Umbilical cord (tissue), 2 donors: ENCODE results near the gene ARHGEF10L. TPM values are rescaled to one million over a fixed set of nuclear protein-coding genes. Genes with fewer than 3 reads are reported as not detected.

Experiments used
- DNase-seq: peaks from one replicate; pipeline ENCODE4 v3.0.0-alpha.2; 2015; ENCODE audit warnings: low spot score
- total RNA-seq: library from RNA; depleted of rRNA; stranded (reverse); fragments of >200 nt; gene quantifications from one replicate; pipeline ENCODE4 v1.2.3, GENCODE V29; 2014; ENCODE audit warnings: low replicate concordance; ENCODE audit not compliant: insufficient read depth

The ARHGEF10L gene
- total RNA-seq, 1 donor from 2014 or later: 42.4 TPM

DNA sequence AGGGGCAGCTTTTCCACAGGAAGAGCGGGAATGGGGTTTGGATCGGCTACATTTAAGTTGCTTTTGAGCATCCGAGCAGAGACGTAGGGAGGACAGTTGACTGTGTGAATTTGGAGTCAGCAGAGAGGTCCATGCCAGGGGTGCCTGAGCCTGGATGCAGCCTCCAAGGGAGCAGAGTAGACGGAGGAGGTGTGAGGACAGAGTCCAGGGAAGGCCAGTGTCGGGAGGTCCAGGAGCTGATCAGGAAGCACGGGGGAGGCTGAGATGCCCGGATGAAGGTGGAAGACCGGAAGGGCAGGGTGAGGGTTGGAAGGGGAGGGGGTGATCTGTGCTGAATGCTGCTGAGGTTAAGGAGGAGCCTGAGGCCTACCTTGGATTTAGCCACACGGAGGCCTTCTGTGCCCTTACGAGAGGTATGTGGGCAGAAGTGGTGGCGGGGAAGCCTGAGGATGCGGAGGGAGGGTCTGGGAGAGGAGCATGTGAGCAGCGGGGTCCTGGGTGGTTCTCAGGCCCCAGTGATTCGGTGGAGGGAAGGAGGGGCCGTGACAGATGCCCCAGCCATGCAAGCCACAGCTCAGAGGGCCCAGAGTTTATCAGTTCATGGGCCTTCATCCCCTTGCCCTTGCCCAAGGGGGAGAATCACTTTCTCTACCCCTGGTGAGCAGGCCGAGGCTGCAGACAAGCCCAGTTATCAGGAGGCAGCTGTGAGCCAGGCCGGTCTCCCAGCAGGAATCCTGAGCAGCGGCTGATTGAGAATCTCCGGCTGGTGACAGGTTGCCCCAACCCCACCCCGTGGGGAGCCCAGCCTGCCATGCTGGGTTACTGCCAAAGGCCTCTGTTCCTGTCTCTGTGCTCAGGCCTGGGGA lies 161.7 kb downstream of the ARHGEF10L start:
- DNase-seq: no peak

DNA sequence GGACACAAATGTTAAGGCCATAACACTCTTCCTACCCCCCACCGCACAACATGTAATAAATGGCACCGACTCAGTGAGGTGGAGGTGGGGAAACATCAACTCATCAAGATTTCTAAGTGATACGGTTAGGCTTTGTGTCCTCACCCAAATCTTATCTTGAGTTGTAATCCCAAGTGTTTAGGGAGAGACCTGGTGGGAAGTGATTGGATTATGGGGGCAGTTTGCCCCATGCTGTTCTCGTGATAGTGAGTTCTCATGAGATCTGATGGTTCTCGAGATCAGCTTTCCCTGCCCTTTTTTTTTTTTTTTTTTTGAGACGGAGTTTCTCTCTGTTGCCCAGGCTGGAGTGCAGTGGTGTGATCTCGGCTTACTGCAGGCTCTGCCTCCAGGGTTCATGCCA lies 164.7 kb downstream of the ARHGEF10L start:
- no peak for DNase-seq

DNA sequence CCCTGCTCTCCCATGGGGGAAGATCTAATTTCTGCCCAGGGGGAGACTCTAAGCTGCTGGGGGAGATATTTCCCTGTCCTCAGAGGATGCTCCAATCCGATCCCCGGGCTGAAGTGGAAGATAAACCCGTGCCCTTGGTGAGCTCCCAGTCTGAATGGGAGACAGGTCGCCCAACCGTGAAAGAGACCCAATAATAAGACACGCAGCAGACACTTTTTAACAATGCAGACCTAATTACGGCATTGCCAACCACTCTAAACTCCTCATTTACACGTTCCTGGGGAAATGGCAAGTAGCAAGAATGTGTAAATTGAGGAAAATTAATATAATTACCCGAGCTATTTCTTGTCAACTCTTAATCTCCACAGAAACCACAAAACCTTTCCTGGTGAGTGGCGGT lies 166.9 kb downstream of the ARHGEF10L start:
- no peak for DNase-seq

DNA sequence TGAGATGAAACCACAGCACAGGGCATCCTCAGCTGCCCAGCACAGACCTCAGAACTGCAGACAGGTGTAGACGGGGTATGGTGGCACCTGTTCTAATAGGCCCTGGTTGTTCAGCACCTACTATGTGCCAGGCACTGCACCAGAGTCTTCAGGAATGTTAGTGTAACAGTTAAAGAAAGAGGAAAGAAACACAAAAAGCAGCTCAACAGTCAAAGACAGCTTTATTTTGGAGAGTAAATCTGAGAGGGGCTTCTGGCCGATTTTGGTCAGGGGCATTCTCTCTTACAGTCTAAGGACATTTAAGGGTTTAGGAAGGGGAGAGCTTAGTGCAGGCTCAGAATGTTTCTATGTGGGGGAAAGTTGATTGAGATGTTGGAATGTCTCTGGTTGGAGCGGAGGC lies 170.5 kb downstream of the ARHGEF10L start:
- DNase-seq: no peak

GRCh38 chr1:17710889-17711576 lies 171.5 kb downstream of the ARHGEF10L start:
- DNase-seq: no peak

- no peak for DNase-seq
Observed at GRCh38 chr1:17711577-17711910, 172.0 kb downstream of the ARHGEF10L start.

DNA sequence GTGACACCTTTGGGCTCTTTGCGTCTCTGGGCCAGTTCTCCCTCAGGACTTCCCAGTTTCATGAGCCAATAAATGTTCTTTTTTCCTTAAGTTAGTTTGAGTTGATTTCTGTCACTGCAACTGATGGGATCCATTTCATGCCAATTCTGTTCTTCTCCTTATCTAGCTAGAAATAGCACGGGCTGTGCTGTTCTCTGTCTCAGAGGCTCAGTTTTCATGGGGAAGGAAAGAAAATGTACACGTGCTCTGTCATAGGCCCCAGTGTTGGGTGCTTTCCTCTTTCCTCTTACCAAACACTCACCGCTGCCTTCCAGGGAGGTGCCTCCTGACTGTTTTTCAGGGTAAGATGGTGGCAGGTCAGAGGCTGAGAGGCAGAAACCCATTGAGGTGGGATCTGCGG lies 172.4 kb downstream of the ARHGEF10L start:
- DNase-seq: no peak

- no peak for DNase-seq
Observed at GRCh38 chr1:17713993-17714392, 174.5 kb downstream of the ARHGEF10L start.

GRCh38 chr1:17717594-17718535 lies 178.4 kb downstream of the ARHGEF10L start:
- DNase-seq: peak; percentile 12

GRCh38 chr1:17719874-17720273 lies 180.4 kb downstream of the ARHGEF10L start:
- no peak for DNase-seq

DNA sequence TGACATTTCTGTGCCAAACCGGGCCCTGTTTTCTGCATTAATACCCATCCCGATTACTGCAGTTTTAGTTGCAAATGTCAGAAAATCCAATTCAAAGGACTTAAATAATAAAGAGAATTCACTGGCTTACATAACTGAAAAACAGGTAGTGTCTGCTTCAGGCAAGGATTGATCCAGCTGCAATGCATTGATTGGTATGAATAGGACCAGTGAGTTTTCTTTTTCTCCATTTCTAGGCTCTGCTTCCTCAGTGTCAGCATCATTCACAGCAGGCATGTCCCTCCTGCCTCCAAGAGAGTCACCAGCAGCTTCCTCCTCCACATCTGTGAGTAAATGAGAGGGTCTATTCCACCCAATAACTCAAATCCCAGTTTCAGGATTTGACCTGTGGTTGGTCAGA lies 181.9 kb downstream of the ARHGEF10L start:
- DNase-seq: no peak

GRCh38 chr1:17723684-17724083 lies 184.2 kb downstream of the ARHGEF10L start:
- no peak for DNase-seq

DNA sequence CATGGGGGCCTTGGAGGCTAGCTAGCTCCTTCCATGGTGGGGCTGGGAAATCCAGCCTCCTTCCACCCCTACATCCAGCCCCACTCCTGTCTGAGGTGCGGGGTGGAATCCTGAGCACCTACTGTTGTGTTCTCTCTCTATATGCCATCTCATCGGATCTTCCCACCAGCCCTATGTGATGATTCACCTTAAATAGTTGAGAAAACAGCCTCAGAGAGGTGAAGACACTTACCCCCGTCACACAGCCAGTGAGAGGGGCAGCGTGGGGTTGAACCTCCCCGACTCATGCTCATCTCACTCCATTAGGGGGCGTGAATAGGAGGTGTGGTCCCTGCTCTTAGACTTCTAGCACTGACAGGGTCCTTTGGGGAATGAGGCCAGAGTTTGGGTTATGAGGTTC lies 184.7 kb downstream of the ARHGEF10L start:
- no peak for DNase-seq

GRCh38 chr1:17725084-17725719 lies 185.7 kb downstream of the ARHGEF10L start:
- DNase-seq: no peak

DNA sequence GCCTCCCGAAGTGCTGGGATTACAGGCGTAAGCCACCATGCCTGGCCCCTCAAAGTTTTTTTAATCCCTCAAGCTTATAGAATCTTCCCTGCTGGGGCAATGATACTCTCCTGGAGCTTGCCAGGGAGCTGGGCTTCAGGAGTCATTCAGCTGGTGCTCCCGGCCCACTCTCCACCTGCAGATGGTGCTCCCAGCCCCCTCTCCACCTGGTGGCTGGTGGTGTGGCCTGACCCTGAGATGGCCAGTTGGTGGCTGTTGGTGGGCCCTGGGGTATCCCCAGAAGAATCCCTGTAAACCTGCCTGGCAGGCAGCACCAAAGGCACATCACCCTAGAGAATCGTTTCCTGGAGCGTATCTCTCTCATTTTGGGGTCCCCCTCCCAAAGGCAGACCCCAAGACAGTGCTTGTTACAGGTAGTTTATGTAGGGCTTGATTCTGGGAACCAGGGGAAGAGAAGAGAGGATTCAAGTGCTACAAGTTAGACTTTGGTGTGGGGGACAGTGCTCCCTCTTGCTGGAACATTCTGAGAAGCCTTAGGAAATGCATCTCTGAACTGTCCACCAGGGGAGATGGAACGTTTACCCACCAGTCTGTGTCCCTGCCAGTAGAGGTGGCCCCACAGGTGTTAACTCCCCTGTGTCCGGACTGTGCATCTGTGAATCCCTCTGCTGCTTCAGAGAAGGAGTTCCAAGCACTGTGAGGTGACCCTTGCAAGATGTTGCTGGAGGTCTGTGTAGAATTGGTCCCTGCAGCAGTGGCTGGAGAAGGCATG lies 186.5 kb downstream of the ARHGEF10L start:
- no peak for DNase-seq

GRCh38 chr1:17728123-17728712 lies 188.7 kb downstream of the ARHGEF10L start:
- no peak for DNase-seq

DNA sequence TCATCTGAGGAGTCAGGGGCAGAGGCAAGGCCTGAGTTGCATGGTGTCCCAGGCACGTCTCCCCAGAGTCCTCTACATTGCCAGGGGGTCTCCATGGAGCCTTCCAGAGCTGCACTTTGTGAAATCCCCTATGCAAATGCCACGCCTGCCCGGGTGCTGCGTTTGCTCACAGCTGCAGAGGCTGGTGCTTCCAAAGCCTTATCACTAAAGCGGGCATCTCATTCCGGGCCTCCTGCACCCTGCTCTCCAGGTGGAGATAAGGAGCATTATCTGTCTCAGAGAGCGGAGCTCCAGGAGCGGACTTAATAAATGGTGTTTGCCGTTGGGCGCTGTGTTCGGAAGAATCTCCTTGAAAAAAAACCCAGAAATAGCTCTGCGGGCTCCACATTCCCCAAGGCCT lies 189.8 kb downstream of the ARHGEF10L start:
- DNase-seq: no peak

GRCh38 chr1:17729909-17730308 lies 190.4 kb downstream of the ARHGEF10L start:
- DNase-seq: no peak

GRCh38 chr1:17731460-17731859 lies 192.0 kb downstream of the ARHGEF10L start:
- DNase-seq: peak; percentile 7

DNA sequence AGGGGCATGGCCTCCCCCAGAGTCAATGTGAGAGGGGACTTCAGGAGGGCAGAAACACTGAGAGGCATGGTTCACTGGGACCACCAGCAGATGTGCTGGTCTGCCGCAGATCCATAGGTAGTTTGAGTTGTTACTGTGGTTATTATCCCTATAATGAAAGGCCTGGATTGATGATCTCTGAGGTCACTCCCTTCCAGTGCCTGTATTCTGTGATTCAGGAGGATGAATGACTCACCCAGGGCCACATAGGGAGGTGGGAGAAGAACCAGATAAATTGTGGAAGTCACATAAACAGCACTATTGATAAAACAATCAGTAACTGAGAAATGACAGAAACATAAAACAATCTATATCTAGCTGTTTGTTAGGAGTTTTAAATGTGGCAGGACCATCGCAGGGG lies 193.0 kb downstream of the ARHGEF10L start:
- DNase-seq: no peak
